Measurements from ENCODE around the gene CDK3. TPM values are rescaled to one million over a fixed set of nuclear protein-coding genes. Genes with fewer than 3 reads are reported as not detected.

CDK3 gene
- total and polyA plus RNA-seq, 12 donors: 0.74 to 56.7 (median 5.5) TPM; not detected in 3

DNA sequence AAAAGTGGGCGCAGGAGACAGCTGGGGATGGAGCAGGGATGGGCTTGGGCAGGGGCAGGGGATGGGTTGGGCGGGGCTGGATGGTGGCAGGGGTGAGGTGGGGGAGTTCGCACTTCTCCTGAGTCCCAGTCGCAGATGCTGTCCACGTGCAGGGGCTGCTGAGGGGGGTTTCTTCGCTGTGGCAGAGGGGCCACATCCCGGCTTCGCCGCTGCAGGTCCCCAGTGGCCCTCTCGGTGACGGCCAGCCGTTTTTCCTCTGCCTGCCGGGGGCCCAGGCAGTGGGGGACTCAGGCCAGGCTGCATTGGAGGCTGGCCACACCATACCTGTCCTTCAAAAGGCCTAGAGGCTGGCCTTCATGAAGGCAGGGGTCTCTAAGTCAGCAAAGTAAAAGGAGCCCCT is 18.1 kb downstream of the CDK3 start:
- DNase-seq: no peak
- intact Hi-C loops (cut with DNase I): loop anchor here in 1 of 2 donors (10.0 kb wide), 1 partner anchor 156 kb away; no protein-coding TSS in a partner anchor
- Histone ChIP-seq H3K27me3 (no peaks in the 10 kb centered on the region), H3K9me3 (replicated peaks in 1 of 3) (no peaks in the 10 kb centered on the region), H3K4me3 (no peak overlapping the region), H3K36me3 (replicated peaks in 1 of 2) (no peaks in the 10 kb centered on the region), H3K4me1 (replicated peaks in 1 of 2) (peaks cover 4 to 6% of the 10 kb centered on the region in 2 donors), H3K27ac (no peak overlapping the region)
- 79 to 100% (median 92%) methylated on average over 4 to 13 of the region's 13 CpGs for WGBS, 4 donors
- TF ChIP-seq, protein P1, sequence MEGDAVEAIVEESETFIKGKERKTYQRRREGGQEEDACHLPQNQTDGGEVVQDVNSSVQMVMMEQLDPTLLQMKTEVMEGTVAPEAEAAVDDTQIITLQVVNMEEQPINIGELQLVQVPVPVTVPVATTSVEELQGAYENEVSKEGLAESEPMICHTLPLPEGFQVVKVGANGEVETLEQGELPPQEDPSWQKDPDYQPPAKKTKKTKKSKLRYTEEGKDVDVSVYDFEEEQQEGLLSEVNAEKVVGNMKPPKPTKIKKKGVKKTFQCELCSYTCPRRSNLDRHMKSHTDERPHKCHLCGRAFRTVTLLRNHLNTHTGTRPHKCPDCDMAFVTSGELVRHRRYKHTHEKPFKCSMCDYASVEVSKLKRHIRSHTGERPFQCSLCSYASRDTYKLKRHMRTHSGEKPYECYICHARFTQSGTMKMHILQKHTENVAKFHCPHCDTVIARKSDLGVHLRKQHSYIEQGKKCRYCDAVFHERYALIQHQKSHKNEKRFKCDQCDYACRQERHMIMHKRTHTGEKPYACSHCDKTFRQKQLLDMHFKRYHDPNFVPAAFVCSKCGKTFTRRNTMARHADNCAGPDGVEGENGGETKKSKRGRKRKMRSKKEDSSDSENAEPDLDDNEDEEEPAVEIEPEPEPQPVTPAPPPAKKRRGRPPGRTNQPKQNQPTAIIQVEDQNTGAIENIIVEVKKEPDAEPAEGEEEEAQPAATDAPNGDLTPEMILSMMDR (IDR thresholded peaks at IDR 0.05): no peak
- TF ChIP-seq POLR2A (IDR thresholded peaks at IDR 0.05): no peak

DNA sequence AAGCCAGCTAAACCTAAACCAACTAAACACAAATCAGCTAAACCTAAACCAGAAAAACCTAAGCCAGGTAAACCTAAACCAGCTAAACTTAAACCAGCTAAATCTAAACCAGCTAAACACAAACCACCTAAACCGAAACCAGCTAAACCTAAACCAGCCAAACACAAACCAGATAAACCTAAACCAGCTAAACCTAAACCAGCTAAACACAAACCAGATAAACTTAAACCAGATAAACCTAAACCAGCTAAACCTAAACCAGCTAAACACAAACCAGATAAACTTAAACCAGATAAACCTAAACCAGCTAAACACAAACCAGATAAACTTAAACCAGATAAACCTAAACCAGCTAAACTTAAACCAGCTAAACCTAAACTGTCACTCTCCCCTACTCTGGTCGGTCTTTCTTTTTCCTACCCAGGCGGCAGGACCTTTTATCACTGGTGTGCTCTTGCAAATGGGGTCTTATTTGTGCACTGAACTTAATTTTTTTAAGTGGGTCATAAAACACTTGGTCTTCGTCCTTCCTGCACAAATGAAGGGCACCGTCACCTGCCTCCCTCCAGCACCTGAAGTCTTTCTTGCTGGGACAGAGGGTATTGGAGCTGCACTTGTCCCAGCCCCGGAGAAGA is 19.3 kb downstream of the CDK3 start:
- DNase-seq: no peak
- Histone ChIP-seq H3K9me3 (replicated peaks in 1 of 3) (no peaks in the 10 kb centered on the region), H3K4me3 (no peak overlapping the region), H3K27ac (no peak overlapping the region), H3K4me1 (replicated peaks in 1 of 2) (peaks cover 0 to 6% of the 10 kb centered on the region in 2 donors), H3K27me3 (no peaks in the 10 kb centered on the region), H3K36me3 (replicated peaks in 1 of 2) (no peaks in the 10 kb centered on the region)
- intact Hi-C loops (cut with DNase I): loop anchor here in 1 of 2 donors (10.0 kb wide), 1 partner anchor 155 kb away; no protein-coding TSS in a partner anchor
- WGBS, 4 donors: 87 to 94% (median 91%) methylated on average over 6 of the region's 6 CpGs
- TF ChIP-seq, protein P1 (IDR thresholded peaks at IDR 0.05): no peak
- TF ChIP-seq POLR2A (IDR thresholded peaks at IDR 0.05): no peak

DNA sequence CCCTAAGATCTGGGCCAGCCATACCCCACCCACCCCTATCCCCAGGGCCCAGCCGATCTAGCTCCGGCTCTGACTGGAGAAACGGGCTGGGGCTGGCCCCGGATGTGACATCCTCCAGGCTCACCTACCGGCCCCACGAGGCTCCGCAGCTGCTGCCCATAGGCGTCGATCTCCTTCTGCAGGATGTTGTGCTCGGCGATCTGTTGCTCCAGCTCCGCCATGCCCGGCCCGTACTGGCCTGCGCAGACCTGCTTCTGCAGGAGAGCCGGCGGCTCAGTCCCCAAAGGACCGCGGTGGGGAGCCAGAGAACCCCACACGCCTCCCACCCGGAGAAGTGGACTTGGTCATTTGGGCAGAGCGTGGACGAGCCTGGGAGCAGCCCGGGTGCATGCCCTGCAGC is 21.6 kb downstream of the CDK3 start:
- H3K4me1 ChIP-seq (replicated peaks in 1 of 2): peaks cover 0 to 6% of the 10 kb centered on the region in 2 donors
- no peaks in the 10 kb centered on the region for H3K27me3 ChIP-seq
- H3K4me3 ChIP-seq: no peak overlapping the region
- H3K27ac ChIP-seq: no peak overlapping the region
- no peaks in the 10 kb centered on the region for H3K9me3 ChIP-seq (replicated peaks in 1 of 3)
- no peak for DNase-seq
- intact Hi-C loops (cut with DNase I): no loop called here
- H3K36me3 ChIP-seq (replicated peaks in 1 of 2): no peaks in the 10 kb centered on the region
- 83 to 94% (median 89%) methylated on average over 14 to 24 of the region's 24 CpGs; no CpG with 5 or more reads in 1 of the 4 donors for WGBS, 4 donors
- TF ChIP-seq POLR2A (IDR thresholded peaks at IDR 0.05): no peak
- TF ChIP-seq, protein P1 (IDR thresholded peaks at IDR 0.05): no peak

DNA sequence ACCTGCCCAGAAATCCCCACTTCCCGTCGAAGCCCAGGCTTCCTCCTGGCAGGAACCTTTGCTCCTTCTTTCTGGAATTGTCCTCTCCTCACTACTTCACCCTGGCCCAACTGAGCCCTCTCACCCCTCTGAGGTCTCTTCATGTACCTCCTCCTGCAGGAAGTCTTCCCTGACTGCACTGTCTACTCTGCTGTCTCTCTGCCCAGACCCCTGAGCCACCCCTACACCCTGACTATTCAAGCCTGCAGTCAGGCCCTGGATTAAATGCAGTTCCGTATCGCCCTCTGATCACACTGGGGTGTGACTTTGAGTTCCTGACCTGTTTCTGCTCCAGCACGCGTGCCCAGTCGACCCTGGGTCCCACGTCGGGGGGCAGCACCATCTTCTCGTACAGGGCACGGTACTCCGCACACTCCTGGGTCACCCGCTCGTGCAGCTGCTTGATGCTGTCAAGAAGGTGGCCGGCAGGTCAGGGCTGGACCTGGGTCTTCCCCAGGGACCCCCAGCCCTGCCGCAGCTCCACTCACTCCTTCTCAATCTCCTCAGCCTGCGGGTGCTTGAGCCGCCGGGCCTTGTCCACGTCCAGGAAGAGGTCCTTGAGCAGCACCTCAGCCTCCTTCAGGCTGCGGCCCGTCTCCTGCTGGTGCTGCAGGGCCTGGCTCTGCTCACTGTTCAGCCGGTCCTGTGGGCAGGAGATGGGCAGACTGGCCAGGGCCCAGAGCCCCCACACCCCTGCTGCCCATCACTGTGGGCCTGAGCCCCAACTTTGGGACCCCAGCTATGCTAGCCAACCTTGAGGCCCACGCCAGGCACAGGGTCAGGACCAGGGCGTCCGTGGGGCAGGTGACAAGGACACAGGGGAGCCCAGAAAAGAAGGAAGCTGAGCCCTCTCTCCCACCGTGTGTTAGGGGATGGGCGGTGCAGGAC is 22.6 kb downstream of the CDK3 start:
- TF ChIP-seq, protein P1 (IDR thresholded peaks at IDR 0.05): no peak
- no peak for TF ChIP-seq POLR2A (IDR thresholded peaks at IDR 0.05)
- intact Hi-C loops (cut with DNase I): no loop called here
- H3K36me3 ChIP-seq (replicated peaks in 1 of 2): no peaks in the 10 kb centered on the region

More for the DNA sequence above, 22.6 kb downstream of the CDK3 start:
- Histone ChIP-seq H3K27ac (no peak overlapping the region), H3K4me3 (no peak overlapping the region), H3K9me3 (replicated peaks in 1 of 3) (no peaks in the 10 kb centered on the region), H3K4me1 (replicated peaks in 1 of 2) (peaks cover 0 to 6% of the 10 kb centered on the region in 2 donors), H3K27me3 (no peaks in the 10 kb centered on the region)
- DNase-seq: no peak
- WGBS, 4 donors: 85 to 89% (median 88%) methylated on average over 17 to 28 of the region's 28 CpGs

Measured in adrenal gland (tissue), 12 donors.